Left ventricle myocardium inferior (tissue), 1 donor: ENCODE results near the gene DGAT2. TPM values are rescaled to one million over a fixed set of nuclear protein-coding genes. Genes with fewer than 3 reads are reported as not detected.

Experiments used
- DNase-seq: peaks from one replicate; pipeline ENCODE4 v3.0.0-alpha.2; 2020
- H3K27ac ChIP-seq: fragments of 200-600 bp; replicated peaks from 2 replicates; pipeline ENCODE4 v1.8.0; 2021
- H3K27me3 ChIP-seq: fragments of 200-600 bp; 2 replicates; pipeline ENCODE4 v1.8.0; 2021; ENCODE audit warnings: low read depth
- H3K36me3 ChIP-seq: fragments of 200-600 bp; 2 replicates; pipeline ENCODE4 v1.8.0; 2021
- H3K4me1 ChIP-seq: fragments of 200-600 bp; 2 replicates; pipeline ENCODE4 v1.8.0; 2021
- H3K4me3 ChIP-seq: fragments of 200-600 bp; 2 replicates; pipeline ENCODE4 v1.8.0; 2021; ENCODE audit warnings: mild to moderate bottlenecking, moderate library complexity
- H3K9me3 ChIP-seq: fragments of 200-600 bp; replicated peaks from 2 replicates; pipeline ENCODE4 v1.8.0; 2021
- CTCF ChIP-seq: fragments of 200-600 bp; IDR thresholded peaks from 2 replicates; pipeline ENCODE4 v1.8.0; 2021; ENCODE audit warnings: antibody characterized with exemption, mild to moderate bottlenecking, borderline replicate concordance
- intact Hi-C: fragments of 100-400 bp; cut with micrococcal nuclease; formaldehyde crosslinking; loops from one replicate; pipeline ENCODE4 v1.11.0; 2022
- total RNA-seq: library from RNA; stranded (reverse); fragmentation: NEBNext Ultra II Directional; extraction: Animal tissue kit (Norgen Biotek cat#: 25700); gene quantifications from one replicate; pipeline ENCODE4 v1.2.1, GENCODE V29; 2021
- donor health status: DM: no; HTN: yes; CAD: no; lungs with severe emphysema.

Gene DGAT2
- total RNA-seq, 1 donor from 2014 or later, result 6.9 TPM

DNA sequence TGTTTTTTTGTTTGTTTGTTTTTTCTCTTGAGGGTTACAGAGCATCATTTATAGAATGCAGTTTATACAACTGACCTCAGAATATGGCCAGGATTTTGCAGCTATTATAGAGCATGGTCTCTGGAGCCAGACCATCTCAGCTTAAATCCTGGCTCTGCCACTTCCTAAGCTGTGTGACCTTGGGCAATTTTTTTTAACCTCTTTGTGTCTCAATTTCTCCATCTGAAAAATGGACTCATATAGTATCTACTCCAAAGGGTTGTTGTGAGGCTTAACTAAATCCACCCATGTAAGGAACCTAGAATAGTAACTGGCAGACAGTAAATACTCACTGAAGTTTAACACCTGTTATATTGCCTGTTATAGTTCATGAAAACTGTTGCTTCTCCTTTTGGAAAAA is 8.3 kb upstream of the DGAT2 start:
- intact Hi-C loops, result no loop called here
- Histone ChIP-seq H3K9me3 (no peaks in the 10 kb centered on the region), H3K27ac (no peak overlapping the region), H3K36me3 (no peaks in the 10 kb centered on the region), H3K4me1 (no peaks in the 10 kb centered on the region), H3K27me3 (peaks cover 3% of the 10 kb centered on the region), H3K4me3 (no peak overlapping the region)
- TF ChIP-seq CTCF, result no peak
- DNase-seq, result no peak

DNA sequence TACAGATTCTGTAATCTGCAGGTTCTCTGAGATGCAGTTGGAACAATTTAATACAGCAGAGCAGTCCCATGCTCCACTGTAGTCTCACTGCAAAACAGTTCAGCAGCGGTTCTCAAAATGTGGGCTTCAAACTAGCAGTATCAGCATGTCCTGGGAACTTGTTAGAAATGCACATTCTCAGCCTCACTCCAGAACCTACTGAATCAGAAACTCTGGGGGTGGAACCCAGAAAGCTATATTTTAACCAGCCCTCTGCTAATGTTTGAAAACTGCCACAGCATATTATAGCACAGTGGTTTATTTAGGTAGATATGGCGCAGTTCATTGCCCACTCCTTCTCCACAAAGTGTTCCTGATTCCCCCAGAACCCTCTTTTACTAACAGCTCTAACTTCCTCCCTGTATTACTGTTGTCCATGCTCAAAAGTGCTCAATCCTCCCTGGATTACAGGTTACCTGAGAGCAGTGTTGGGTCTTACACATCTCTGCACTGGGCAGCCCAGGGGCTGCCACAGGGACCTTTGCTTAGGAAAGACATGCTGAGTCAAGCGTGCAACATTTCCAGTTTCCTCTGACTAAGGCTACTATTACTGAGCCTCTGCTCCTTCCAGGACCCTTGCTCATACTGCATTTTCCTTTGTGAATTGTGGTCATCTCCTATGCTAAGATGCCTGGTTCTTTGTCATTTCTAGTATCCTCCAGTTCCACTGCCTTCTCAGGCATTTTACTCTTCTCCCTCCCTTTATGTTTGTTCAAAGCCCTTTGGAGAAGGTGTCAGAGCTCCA is 7.7 kb upstream of the DGAT2 start:
- TF ChIP-seq CTCF, result no peak
- intact Hi-C loops, result no loop called here
- H3K27ac ChIP-seq, result no peak overlapping the region

DNA sequence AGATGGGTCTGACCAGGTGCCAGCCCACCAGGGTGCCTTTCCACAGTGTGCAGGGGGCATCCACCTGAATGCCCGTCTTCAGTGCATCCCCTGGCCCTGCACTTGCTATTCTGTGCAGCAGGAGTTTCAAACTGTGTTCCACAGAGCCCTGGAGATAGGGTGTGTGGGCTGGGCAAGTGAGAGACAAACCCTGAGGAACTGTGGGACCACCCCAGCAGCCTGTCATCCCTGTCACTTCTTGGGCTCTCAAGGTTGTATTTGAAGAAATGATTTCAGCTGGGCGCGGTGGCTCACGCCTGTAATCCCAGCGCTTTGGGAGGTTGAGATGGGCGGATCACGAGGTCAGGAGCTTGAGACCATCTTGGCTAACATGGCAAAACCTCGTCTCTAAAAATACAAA is 6.4 kb upstream of the DGAT2 start:
- intact Hi-C loops, result no loop called here
- Histone ChIP-seq H3K9me3 (no peaks in the 10 kb centered on the region), H3K27ac (no peak overlapping the region), H3K4me3 (no peak overlapping the region), H3K36me3 (no peaks in the 10 kb centered on the region), H3K27me3 (peaks cover 20% of the 10 kb centered on the region), H3K4me1 (no peaks in the 10 kb centered on the region)
- no peak for TF ChIP-seq CTCF
- no peak for DNase-seq

More for the DNA sequence above, 7.7 kb upstream of the DGAT2 start:
- Histone ChIP-seq H3K4me3 (no peak overlapping the region), H3K9me3 (no peaks in the 10 kb centered on the region), H3K4me1 (no peaks in the 10 kb centered on the region), H3K27me3 (peaks cover 9% of the 10 kb centered on the region), H3K36me3 (no peaks in the 10 kb centered on the region)
- DNase-seq, result no peak

GRCh38 chr11:75762885-75763284 is 5.7 kb upstream of the DGAT2 start:
- Histone ChIP-seq H3K9me3 (no peaks in the 10 kb centered on the region), H3K27me3 (peaks cover 27% of the 10 kb centered on the region), H3K4me3 (no peak overlapping the region), H3K36me3 (no peaks in the 10 kb centered on the region), H3K27ac (no peak overlapping the region), H3K4me1 (peaks cover 4% of the 10 kb centered on the region)
- no peak for TF ChIP-seq CTCF
- intact Hi-C loops, result no loop called here
- DNase-seq, result no peak

DNA sequence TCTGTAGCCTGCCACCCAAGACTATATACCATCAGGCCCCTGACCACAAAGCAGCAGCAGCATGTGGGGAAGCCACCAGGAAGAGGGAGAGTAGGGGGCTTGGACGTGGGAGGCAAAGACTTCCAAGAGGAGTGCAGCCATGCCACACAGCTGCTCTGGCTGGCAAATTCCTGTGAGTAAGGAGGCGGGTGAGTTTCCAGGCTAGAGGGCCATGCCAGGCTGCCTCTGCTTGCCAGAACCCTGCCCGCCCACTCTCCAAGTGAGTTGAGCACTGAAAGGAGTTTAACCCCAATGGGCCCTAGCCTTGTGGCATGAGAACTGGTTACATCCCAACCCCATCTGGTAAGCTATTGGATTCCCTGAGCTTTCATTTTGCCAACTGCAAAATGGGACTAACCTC is 4.7 kb upstream of the DGAT2 start:
- H3K36me3 ChIP-seq, result no peaks in the 10 kb centered on the region
- TF ChIP-seq CTCF, result no peak
- H3K4me3 ChIP-seq, result no peak overlapping the region
- H3K27ac ChIP-seq, result no peak overlapping the region
- H3K27me3 ChIP-seq, result peaks cover 36% of the 10 kb centered on the region
- intact Hi-C loops, result no loop called here
- peaks cover 13% of the 10 kb centered on the region for H3K4me1 ChIP-seq
- H3K9me3 ChIP-seq, result no peaks in the 10 kb centered on the region
- no peak for DNase-seq
